ENCODE measurements around the gene NAV2. TPM values are rescaled to one million over a fixed set of nuclear protein-coding genes. Genes with fewer than 3 reads are reported as not detected.
"Not testable (repeated sequence)": the region's sequence is repeated elsewhere in the genome, so short reads cannot be mapped to it uniquely, and the experiment has no call there.

NAV2 gene
- polyA plus RNA-seq, 1 donor, result 8.1 TPM

DNA sequence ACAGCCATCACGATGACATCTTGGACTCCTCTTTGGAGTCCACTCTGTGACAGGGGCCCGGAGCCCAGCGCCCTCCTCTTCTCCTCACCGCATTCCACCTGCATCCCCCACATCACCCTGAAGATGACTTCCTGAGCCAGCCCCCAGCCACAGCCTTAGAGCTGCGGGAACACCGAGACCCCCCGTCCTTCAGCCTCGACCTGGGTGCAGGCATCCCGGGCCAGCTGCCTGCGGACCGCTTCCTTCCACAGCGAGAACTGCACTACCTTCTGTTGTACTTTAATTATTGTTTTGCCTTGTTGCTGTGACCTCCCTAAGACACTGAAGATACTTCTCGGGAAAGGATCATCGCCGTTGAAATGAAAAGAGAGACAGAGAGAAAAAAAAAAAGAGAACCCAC, 405.6 kb downstream of the NAV2 start:
- no peaks in the 10 kb centered on the region for H3K4me1 ChIP-seq (ENCODE audit: control insufficient read depth, insufficient read depth, low read length)
- H3K27me3 ChIP-seq (ENCODE audit: control insufficient read depth, insufficient read depth, low read length), result no peaks in the 10 kb centered on the region
- WGBS (ENCODE audit: insufficient coverage, low lambda C conversion rate), result no CpG with 5 or more reads among the region's 15 CpGs
- no peak overlapping the region for H3K27ac ChIP-seq (ENCODE audit: low read length)
- H3K36me3 ChIP-seq (ENCODE audit: control insufficient read depth, insufficient read depth, low read length), result peaks cover 23% of the 10 kb centered on the region
- no peak for DNase-seq
- H3K4me3 ChIP-seq (ENCODE audit: low read length), result no peak overlapping the region
- H3K9me3 ChIP-seq (ENCODE audit: control insufficient read depth, low read depth, low read length), result no peaks in the 10 kb centered on the region

DNA sequence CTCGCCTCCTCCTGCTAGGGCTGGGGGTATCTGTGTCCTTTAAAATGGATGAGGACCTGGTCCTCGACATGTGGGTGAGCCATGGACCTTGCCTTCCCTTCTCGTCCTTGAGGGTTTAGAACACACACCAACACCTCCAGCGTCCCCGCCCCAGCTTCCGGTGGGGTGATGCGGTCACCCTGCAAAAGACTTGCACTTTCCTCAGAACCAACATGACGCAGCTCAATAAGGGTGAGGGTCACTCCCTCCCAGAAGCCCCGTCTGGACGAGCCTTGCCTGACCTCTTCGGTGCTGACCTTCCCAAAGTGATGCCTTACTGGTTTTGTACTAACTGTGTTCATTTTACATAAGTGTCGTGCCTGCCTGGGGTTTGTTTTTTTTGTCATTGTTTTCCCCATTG, 406.7 kb downstream of the NAV2 start:
- WGBS (ENCODE audit: insufficient coverage, low lambda C conversion rate), result no CpG with 5 or more reads among the region's 12 CpGs

DNA sequence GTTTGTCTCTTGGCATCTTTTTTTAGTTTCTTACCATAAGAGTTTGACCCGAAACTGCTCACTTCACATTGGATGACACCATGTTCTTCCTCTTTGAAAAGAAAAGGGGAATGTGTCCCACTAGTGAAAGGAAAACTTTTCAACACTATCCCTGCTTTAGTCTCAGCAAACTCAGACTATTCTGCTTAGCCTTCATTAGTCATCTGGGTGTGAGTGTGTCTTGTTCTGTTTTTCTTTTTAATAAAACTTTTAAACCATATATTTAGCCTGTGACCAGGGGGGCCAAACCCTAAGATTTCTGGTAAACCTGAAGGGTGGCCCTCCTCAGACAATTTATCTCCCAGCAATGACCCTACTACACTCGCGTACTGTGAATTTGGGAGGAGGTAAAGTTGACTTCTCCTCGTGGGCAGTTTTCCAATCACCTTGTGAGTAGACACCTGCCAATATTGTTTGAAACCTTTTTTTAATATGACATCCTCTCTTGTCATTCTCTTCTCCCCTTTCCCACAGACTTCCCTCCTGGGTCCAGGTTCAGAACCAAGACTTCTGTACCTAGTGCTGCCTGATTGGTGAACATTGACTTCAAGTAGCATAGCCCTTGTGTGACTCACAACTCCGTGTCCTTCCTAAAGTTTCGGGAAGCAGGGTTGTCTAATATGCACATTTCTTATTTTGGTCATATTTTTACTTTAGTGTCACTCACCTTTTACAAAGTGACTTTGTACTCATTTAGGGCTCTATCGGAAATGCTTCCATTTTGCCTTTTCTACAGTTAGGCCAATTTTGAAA, 407.7 kb downstream of the NAV2 start:
- WGBS (ENCODE audit: insufficient coverage, low lambda C conversion rate), result 93% methylated on average over 2 of the region's 7 CpGs
- Histone ChIP-seq H3K36me3 (ENCODE audit: control insufficient read depth, insufficient read depth, low read length) (peaks cover 19% of the 10 kb centered on the region), H3K27me3 (ENCODE audit: control insufficient read depth, insufficient read depth, low read length) (no peaks in the 10 kb centered on the region), H3K27ac (ENCODE audit: low read length) (no peak overlapping the region), H3K4me3 (ENCODE audit: low read length) (no peak overlapping the region), H3K4me1 (ENCODE audit: control insufficient read depth, insufficient read depth, low read length) (no peaks in the 10 kb centered on the region), H3K9me3 (ENCODE audit: control insufficient read depth, low read depth, low read length) (no peaks in the 10 kb centered on the region)
- DNase-seq, result no peak

More for the DNA sequence above, 406.7 kb downstream of the NAV2 start:
- Histone ChIP-seq H3K4me1 (ENCODE audit: control insufficient read depth, insufficient read depth, low read length) (no peaks in the 10 kb centered on the region), H3K27ac (ENCODE audit: low read length) (no peak overlapping the region), H3K9me3 (ENCODE audit: control insufficient read depth, low read depth, low read length) (no peaks in the 10 kb centered on the region), H3K4me3 (ENCODE audit: low read length) (no peak overlapping the region), H3K36me3 (ENCODE audit: control insufficient read depth, insufficient read depth, low read length) (peaks cover 22% of the 10 kb centered on the region), H3K27me3 (ENCODE audit: control insufficient read depth, insufficient read depth, low read length) (no peaks in the 10 kb centered on the region)
- no peak for DNase-seq

DNA sequence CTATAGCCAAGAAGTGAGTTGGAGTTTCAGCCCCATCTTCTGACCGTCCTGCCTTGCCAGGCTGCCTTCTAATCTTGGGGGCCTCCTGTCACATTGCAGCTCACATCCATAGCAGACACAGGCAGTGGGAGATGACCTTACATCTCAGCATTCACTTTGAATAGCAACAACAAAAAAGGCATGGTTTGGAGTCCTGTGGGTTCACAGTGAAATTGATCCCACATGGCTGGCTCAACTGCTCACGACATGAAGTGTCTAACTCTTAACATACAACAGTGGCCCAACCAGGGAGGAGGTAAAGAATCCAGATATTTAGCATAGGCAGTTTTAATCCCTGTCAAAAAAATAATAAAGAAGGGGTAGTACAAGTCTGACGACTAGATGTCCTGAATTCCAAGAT, 409.5 kb downstream of the NAV2 start:
- H3K36me3 ChIP-seq (ENCODE audit: control insufficient read depth, insufficient read depth, low read length), result peaks cover 19% of the 10 kb centered on the region
- no CpG with 5 or more reads among the region's 3 CpGs for WGBS (ENCODE audit: insufficient coverage, low lambda C conversion rate)
- H3K4me1 ChIP-seq (ENCODE audit: control insufficient read depth, insufficient read depth, low read length), result no peaks in the 10 kb centered on the region
- H3K27ac ChIP-seq (ENCODE audit: low read length), result no peak overlapping the region
- H3K4me3 ChIP-seq (ENCODE audit: low read length), result no peak overlapping the region
- H3K27me3 ChIP-seq (ENCODE audit: control insufficient read depth, insufficient read depth, low read length), result no peaks in the 10 kb centered on the region
- DNase-seq, result no peak
- H3K9me3 ChIP-seq (ENCODE audit: control insufficient read depth, low read depth, low read length), result no peaks in the 10 kb centered on the region

DNA sequence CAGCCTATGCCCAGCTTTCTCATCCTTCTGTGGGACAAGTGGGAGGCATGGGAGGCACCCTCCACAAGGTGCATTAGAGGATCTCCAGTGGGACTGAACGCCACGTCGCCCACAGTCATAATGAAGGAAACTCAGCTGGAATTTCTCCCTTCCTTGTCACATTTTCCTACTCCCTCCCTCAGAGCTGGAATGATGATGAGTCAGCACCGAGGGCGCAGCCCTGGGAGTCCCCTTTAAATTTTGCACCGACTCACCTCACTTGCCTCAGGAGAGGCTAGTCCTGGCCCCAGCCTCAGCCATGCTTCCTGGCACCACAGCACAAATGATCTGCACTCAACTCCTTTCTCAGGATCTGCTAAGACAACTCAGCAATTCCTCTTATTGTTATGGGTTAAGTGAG, 413.3 kb downstream of the NAV2 start:
- no peaks in the 10 kb centered on the region for H3K36me3 ChIP-seq (ENCODE audit: control insufficient read depth, insufficient read depth, low read length)
- WGBS (ENCODE audit: insufficient coverage, low lambda C conversion rate), result no CpG with 5 or more reads among the region's 6 CpGs
- DNase-seq, result no peak
- H3K4me3 ChIP-seq (ENCODE audit: low read length), result no peak overlapping the region
- H3K9me3 ChIP-seq (ENCODE audit: control insufficient read depth, low read depth, low read length), result no peaks in the 10 kb centered on the region
- no peak overlapping the region for H3K27ac ChIP-seq (ENCODE audit: low read length)
- H3K27me3 ChIP-seq (ENCODE audit: control insufficient read depth, insufficient read depth, low read length), result no peaks in the 10 kb centered on the region
- peaks cover 21% of the 10 kb centered on the region for H3K4me1 ChIP-seq (ENCODE audit: control insufficient read depth, insufficient read depth, low read length)

DNA sequence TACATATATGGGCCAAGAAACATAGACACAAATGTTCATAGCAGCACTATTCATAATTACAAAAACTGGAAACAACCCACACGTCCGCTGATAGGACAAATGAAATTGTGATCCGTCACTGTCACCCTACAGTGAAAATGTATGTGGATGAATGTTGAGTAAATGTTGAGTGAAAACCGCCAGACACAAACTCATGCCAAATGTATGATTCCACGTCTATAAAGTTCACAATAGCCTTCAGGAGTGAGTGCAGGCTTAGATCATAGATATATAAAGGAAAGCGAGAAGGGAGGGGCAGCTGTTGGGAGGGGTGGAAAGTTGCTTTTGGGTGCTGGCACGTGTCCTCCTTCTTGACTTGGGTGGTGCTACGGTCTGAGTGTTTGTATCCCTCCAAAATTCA, 414.1 kb downstream of the NAV2 start:
- Histone ChIP-seq H3K9me3 (ENCODE audit: control insufficient read depth, low read depth, low read length) (no peaks in the 10 kb centered on the region), H3K4me1 (ENCODE audit: control insufficient read depth, insufficient read depth, low read length) (peaks cover 21% of the 10 kb centered on the region), H3K4me3 (ENCODE audit: low read length) (no peak overlapping the region), H3K27ac (ENCODE audit: low read length) (no peak overlapping the region), H3K27me3 (ENCODE audit: control insufficient read depth, insufficient read depth, low read length) (peaks cover 5% of the 10 kb centered on the region), H3K36me3 (ENCODE audit: control insufficient read depth, insufficient read depth, low read length) (no peaks in the 10 kb centered on the region)
- 100% methylated on average over 4 of the region's 8 CpGs for WGBS (ENCODE audit: insufficient coverage, low lambda C conversion rate)
- no peak for DNase-seq

DNA sequence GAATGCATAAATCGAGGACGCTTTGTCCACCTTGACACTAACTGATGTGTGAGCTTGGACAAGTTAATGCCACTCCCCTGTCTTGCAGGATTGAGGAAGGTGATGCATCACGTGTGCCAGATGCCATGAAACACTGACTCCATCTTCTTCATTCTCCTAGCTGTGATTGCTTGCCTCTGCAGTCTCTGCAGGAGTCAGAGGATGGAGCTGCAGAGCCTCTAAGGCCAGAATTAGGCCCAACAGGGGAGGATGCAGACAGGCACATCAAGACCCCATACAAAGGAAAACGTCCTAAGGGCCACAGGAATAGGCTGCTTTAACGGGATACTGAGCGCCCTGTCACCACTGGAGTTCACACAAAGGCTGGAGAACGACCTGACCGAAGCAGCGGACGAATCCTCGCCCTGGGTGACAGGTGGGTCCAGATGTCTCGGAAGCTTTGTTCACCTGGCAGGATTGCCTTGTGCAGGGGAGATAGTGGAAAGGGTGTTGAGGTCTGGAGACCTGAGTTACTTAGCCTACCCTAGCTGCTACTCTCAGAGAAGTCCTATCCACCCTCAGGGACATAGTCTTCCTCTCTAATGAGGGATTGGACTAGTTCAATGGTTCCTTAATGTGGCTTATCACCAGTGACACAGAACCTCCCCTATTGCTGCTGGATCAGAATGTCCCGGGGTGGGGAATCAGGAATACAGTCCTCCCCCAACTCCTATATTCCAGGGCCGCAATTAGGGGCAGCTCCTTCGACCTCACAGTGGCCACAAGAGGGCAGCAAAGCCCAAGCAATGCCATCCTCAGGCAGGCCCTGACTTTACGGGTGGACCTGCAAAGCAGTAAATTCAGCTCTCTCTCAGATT, 415.3 kb downstream of the NAV2 start:
- no peak overlapping the region for H3K4me3 ChIP-seq (ENCODE audit: low read length)
- no peak overlapping the region for H3K27ac ChIP-seq (ENCODE audit: low read length)
- H3K4me1 ChIP-seq (ENCODE audit: control insufficient read depth, insufficient read depth, low read length), result peaks cover 26% of the 10 kb centered on the region
- no peaks in the 10 kb centered on the region for H3K9me3 ChIP-seq (ENCODE audit: control insufficient read depth, low read depth, low read length)
- DNase-seq, result peak; percentile 65 to 71
- peaks cover 10% of the 10 kb centered on the region for H3K27me3 ChIP-seq (ENCODE audit: control insufficient read depth, insufficient read depth, low read length)
- no CpG with 5 or more reads among the region's 16 CpGs for WGBS (ENCODE audit: insufficient coverage, low lambda C conversion rate)
- H3K36me3 ChIP-seq (ENCODE audit: control insufficient read depth, insufficient read depth, low read length), result no peaks in the 10 kb centered on the region

DNA sequence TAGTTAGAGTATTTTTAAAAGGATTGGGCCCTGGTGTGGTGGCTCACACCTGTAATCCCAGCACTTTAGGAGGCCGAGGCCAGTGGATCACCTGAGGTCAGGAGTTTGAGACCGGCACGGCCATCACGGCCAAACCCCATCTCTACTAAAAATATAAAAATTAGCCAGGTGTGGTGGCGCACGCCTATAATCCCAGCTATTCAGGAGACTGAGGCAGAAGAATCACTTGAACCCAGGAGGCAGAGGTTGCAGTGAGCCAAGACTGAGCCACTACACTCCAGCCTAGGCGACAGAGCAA, 415.8 kb downstream of the NAV2 start:
- not testable (repeated sequence) for H3K27ac ChIP-seq (ENCODE audit: low read length); DNase-seq; H3K9me3 ChIP-seq (ENCODE audit: control insufficient read depth, low read depth, low read length); H3K36me3 ChIP-seq (ENCODE audit: control insufficient read depth, insufficient read depth, low read length); H3K27me3 ChIP-seq (ENCODE audit: control insufficient read depth, insufficient read depth, low read length); H3K4me3 ChIP-seq (ENCODE audit: low read length)
- H3K4me1 ChIP-seq (ENCODE audit: control insufficient read depth, insufficient read depth, low read length), result peaks cover 26% of the 10 kb centered on the region
- WGBS (ENCODE audit: insufficient coverage, low lambda C conversion rate), result no CpG with 5 or more reads among the region's 7 CpGs

DNA sequence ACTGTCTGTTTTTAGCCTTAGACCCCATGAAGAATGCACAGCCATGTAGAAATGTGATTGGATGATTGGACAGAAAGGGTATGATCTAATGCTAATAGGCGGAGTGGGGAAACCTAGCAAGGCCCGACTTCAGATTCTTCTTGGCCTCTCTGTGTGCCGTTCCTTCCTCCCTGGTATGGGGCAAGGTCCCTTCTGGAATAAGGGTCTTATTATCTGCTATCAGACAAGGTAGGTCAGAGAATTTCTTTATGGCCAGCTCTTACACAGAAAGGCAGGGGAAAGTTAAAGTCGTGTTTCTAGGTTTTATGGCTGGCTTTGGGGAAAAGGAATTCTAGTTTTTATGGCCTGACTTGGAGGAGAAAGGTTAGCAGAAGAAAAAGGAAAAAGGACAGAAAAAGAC, 417.0 kb downstream of the NAV2 start:
- peak; percentile 42 to 75 for DNase-seq
- Histone ChIP-seq H3K36me3 (ENCODE audit: control insufficient read depth, insufficient read depth, low read length) (no peaks in the 10 kb centered on the region), H3K4me1 (ENCODE audit: control insufficient read depth, insufficient read depth, low read length) (peaks cover 26% of the 10 kb centered on the region), H3K9me3 (ENCODE audit: control insufficient read depth, low read depth, low read length) (no peaks in the 10 kb centered on the region), H3K27ac (ENCODE audit: low read length) (no peak overlapping the region), H3K4me3 (ENCODE audit: low read length) (no peak overlapping the region), H3K27me3 (ENCODE audit: control insufficient read depth, insufficient read depth, low read length) (peaks cover 10% of the 10 kb centered on the region)
- WGBS (ENCODE audit: insufficient coverage, low lambda C conversion rate), result 33% methylated on average over 1 of the region's 4 CpGs

DNA sequence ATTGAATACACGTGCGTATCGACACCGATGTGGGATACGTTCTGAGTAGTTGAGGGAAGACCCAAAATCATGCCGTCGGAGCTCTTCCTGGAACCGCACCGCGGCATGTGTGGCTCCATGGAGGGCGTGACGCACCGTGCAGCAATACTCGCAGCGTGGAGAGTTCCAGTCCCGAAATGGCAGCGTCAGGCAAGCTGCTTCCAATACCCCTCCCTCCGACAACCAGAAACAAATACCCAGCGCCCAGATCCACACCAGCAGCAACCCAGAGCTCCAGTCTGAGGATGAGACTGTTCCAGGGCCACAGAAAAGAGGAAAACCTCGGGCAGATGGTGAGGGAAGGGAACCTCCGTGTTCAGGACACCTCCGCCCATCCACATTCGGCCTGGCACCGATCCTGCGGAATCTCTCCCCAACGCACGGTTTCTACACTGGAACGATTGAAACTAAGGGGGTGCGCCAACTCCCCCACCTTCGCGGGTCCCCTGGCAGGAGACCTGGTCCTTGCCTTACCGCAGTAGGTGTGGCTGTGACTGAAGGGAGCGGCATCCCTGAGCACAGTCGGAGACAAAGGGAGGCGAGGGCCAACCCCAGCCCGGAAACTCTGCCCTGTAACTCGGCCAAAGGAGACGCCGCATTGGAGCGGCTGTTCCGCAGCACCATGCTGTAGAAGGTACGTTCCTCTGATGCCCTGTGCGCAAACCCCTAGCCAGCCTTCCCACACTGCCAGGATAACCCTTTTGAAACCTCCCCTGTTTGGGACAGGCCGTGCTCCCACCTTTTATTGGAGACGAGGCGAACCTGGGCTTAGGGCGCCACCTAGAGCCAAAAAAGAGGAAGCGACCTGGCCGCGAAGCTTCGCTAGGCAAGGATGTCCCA, 419.4 kb downstream of the NAV2 start:
- 60% methylated on average over 1 of the region's 51 CpGs for WGBS (ENCODE audit: insufficient coverage, low lambda C conversion rate)
- no peak overlapping the region for H3K27ac ChIP-seq (ENCODE audit: low read length)
- DNase-seq, result peak; percentile 36 to 73
- no peaks in the 10 kb centered on the region for H3K9me3 ChIP-seq (ENCODE audit: control insufficient read depth, low read depth, low read length)
- H3K4me1 ChIP-seq (ENCODE audit: control insufficient read depth, insufficient read depth, low read length), result peaks cover 26% of the 10 kb centered on the region
- H3K4me3 ChIP-seq (ENCODE audit: low read length), result peak overlapping the region; percentile 42
- H3K27me3 ChIP-seq (ENCODE audit: control insufficient read depth, insufficient read depth, low read length), result peaks cover 10% of the 10 kb centered on the region
- no peaks in the 10 kb centered on the region for H3K36me3 ChIP-seq (ENCODE audit: control insufficient read depth, insufficient read depth, low read length)
